Esophagus muscularis mucosa (tissue), 3 donors: ENCODE data around the gene LTBP2.

Experiments
- CTCF ChIP-seq, 3 experiments: fragments of 200-600 bp in 2 of 3; fragments of 450-650 bp in 1 of 3; sonication (generic) in 2 of 3; IDR thresholded peaks; one replicate each; pipeline ENCODE4 v1.5.1; 2017 to 2019; ENCODE audit warnings: antibody characterized with exemption in 3 of 3, mild to moderate bottlenecking in 2 of 3, moderate library complexity in 1 of 3
- POLR2A ChIP-seq: fragments of 450-650 bp; IDR thresholded peaks from one replicate; pipeline ENCODE4 v1.6.1; 2017; ENCODE audit warnings: antibody characterized with exemption, moderate library complexity, mild to moderate bottlenecking, low read depth

GRCh38 chr14:74480046-74480445 lies 132.0 kb downstream of the LTBP2 start:
- no peak for TF ChIP-seq CTCF (IDR thresholded peaks at IDR 0.05)
- no peak for TF ChIP-seq POLR2A
